NB4 (cell line): ENCODE results near the gene CDH8.

Source experiments
- CTCF ChIP-seq: IDR thresholded peaks from one replicate; pipeline ENCODE4 v1.5.1; 2012; ENCODE audit warnings: low read depth, low read length
- POLR2A ChIP-seq: IDR thresholded peaks from 2 replicates; pipeline ENCODE4 v1.6.1; 2011; ENCODE audit warnings: mild to moderate bottlenecking; ENCODE audit not compliant: insufficient read length; ENCODE audit errors: extremely low read depth

DNA sequence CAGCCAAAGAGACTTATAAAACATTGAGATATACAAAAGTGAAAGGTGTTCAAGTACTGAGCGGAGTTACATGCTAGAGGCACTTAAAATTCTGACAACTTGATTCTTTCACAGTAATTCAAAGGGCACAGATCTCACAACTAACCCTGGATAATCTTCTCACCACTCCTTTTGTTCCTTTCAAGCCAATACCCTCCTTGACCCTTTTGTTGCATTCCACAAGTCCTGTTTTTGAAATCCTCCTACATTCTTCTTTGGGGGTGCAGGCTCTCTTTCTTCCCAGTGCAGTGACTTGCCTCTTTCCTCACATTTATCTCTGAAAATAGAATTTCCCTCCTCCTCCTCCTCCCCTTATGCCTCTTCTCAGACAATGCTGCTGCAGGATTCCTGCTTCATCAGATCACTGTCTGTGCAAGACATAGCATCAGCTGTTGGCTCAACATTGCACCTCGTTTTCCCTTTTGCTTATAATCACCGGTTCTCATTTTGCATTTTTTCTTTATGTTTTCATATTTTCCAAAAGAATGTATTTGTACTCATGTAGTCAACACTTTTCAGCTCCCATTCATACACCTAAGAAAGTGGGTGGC, 199.3 kb downstream of the CDH8 start:
- TF ChIP-seq CTCF (no peak), POLR2A (no peak)
